ENCODE measurements around the gene DLG4.
"Not testable (repeated sequence)": the region's sequence is repeated elsewhere in the genome, so short reads cannot be mapped to it uniquely, and the experiment has no call there.

Gene DLG4

GRCh38 chr17:7211491-7212273 is 8.0 kb downstream of the DLG4 start:
- FAIRE-seq, result no peak

GRCh38 chr17:7208754-7209460 is 10.7 kb downstream of the DLG4 start:
- FAIRE-seq, result no peak

- no peak for FAIRE-seq
These were observed 11.5 kb downstream of the DLG4 start for GRCh38 chr17:7208027-7208571.

GRCh38 chr17:7207120-7208001 is 12.3 kb downstream of the DLG4 start:
- FAIRE-seq, result no peak

GRCh38 chr17:7205561-7205960 is 14.1 kb downstream of the DLG4 start:
- no peak for FAIRE-seq

GRCh38 chr17:7204828-7205461 is 14.7 kb downstream of the DLG4 start:
- no peak for FAIRE-seq

- no peak for FAIRE-seq
These were observed 15.3 kb downstream of the DLG4 start for GRCh38 chr17:7204336-7204735.

- no peak for FAIRE-seq
These were observed 16.2 kb downstream of the DLG4 start for GRCh38 chr17:7203391-7203790.

GRCh38 chr17:7196651-7197401 is 22.8 kb downstream of the DLG4 start:
- FAIRE-seq, result no peak

- no peak for FAIRE-seq
These were observed 23.7 kb downstream of the DLG4 start for GRCh38 chr17:7195971-7196370.

- FAIRE-seq, result no peak
These were observed 27.2 kb downstream of the DLG4 start for GRCh38 chr17:7192271-7192937.

GRCh38 chr17:7191571-7192270 is 27.9 kb downstream of the DLG4 start:
- FAIRE-seq, result no peak

- no peak for FAIRE-seq
These were observed 28.6 kb downstream of the DLG4 start for GRCh38 chr17:7191069-7191468.

GRCh38 chr17:7190276-7190917 is 29.2 kb downstream of the DLG4 start:
- no peak for FAIRE-seq

- no peak for FAIRE-seq
These were observed 33.4 kb downstream of the DLG4 start for GRCh38 chr17:7186241-7186640.

- FAIRE-seq, result no peak
These were observed 35.0 kb downstream of the DLG4 start for GRCh38 chr17:7184647-7185046.

GRCh38 chr17:7184091-7184488 is 35.5 kb downstream of the DLG4 start:
- FAIRE-seq, result no peak

- no peak for FAIRE-seq
These were observed 36.1 kb downstream of the DLG4 start for GRCh38 chr17:7183433-7184090.

GRCh38 chr17:7182101-7182500 is 37.5 kb downstream of the DLG4 start:
- FAIRE-seq, result not testable (repeated sequence)
